22Rv1 (cell line): Measurements from ENCODE around the gene RGS7.

Experiments
- CTCF ChIP-seq: fragments of 450-650 bp; IDR thresholded peaks from 2 replicates; pipeline ENCODE4 v1.5.1; 2017; ENCODE audit warnings: mild to moderate bottlenecking
- ZFX ChIP-seq: fragments of 450-650 bp; IDR thresholded peaks from 2 replicates; pipeline ENCODE4 v1.6.1; 2017; ENCODE audit warnings: antibody characterized with exemption, borderline replicate concordance

GRCh38 chr1:240737298-240737697 is 619.7 kb downstream of the RGS7 start:
- TF ChIP-seq CTCF, result no peak
- no peak for TF ChIP-seq ZFX
